ENCODE results near the gene FBXO4. TPM values are rescaled to one million over a fixed set of nuclear protein-coding genes. Genes with fewer than 3 reads are reported as not detected.
"Not testable (repeated sequence)": the region's sequence is repeated elsewhere in the genome, so short reads cannot be mapped to it uniquely, and the experiment has no call there.

Gene FBXO4
- total and polyA plus RNA-seq, 7 donors: 5.5 to 12.3 (median 8.5) TPM

DNA sequence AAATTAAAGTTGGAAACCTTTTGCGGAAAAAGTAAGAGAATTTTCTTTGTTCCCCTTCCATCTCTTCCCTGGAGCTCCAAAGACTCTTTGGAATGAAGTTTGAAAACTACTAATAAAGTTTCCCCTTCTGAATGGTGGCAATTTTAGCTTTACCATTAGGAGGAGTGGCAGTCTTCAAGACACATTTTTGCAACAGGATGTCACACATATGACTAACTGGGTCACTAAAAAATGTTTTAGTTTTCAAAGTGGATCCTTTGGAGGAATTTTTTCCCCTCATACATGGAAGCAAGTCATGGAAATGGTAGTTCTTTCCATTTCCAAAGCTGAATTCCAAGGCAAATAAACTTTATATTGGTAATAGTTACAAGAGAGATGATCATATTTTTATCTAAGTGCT is 15.6 kb downstream of the FBXO4 start:
- WGBS, 2 donors: 98 to 99% methylated on average over 1 of the region's 1 CpG
- Histone ChIP-seq H3K36me3 (peaks cover 0 to 24% (median 0%) of the 10 kb centered on the region in 4 donors), H3K9me3 (no peaks in the 10 kb centered on the region), H3K27me3 (no peaks in the 10 kb centered on the region), H3K4me1 (no peaks in the 10 kb centered on the region), H3K4me3 (no peak overlapping the region), H3K27ac (no peak overlapping the region)
- intact Hi-C loops (cut with DNase I): no loop called here
- no peak for TF ChIP-seq EP300 (IDR thresholded peaks at IDR 0.05)
- no peak for TF ChIP-seq POLR2AphosphoS5 (IDR thresholded peaks at IDR 0.05)
- TF ChIP-seq, protein P1, sequence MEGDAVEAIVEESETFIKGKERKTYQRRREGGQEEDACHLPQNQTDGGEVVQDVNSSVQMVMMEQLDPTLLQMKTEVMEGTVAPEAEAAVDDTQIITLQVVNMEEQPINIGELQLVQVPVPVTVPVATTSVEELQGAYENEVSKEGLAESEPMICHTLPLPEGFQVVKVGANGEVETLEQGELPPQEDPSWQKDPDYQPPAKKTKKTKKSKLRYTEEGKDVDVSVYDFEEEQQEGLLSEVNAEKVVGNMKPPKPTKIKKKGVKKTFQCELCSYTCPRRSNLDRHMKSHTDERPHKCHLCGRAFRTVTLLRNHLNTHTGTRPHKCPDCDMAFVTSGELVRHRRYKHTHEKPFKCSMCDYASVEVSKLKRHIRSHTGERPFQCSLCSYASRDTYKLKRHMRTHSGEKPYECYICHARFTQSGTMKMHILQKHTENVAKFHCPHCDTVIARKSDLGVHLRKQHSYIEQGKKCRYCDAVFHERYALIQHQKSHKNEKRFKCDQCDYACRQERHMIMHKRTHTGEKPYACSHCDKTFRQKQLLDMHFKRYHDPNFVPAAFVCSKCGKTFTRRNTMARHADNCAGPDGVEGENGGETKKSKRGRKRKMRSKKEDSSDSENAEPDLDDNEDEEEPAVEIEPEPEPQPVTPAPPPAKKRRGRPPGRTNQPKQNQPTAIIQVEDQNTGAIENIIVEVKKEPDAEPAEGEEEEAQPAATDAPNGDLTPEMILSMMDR (IDR thresholded peaks at IDR 0.05): no peak
- TF ChIP-seq POLR2A (IDR thresholded peaks at IDR 0.05): no peak
- no peak for DNase-seq

DNA sequence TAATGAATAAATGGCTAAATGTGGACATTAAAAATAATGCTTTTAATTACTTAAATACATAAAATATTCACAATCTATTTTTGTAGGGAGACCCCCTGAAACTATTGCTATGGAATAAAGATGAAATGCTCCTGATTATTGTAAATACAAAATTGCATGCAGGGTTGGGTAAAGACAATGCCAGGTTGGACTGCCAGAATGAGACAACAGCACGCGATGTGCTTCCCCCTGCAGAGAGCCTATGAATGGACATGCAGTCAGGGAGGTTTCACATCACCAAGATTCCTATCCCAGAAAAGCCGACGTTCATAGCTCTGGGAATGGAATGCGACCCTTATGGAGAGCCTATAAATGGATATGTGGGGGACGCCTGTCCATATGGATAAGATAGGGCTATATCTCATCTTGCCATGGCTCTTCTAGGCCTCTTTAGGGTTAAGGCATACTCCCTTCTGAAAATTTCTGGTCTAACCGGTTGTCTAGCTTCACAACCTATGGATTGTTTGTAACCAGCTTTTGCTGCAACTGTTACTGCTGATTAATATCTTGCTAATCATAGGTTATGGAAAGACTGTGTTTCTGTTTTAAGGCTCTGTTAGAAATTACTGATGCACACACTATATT is 20.4 kb downstream of the FBXO4 start:
- H3K36me3 ChIP-seq; H3K4me1 ChIP-seq; DNase-seq; H3K27ac ChIP-seq; H3K9me3 ChIP-seq; H3K27me3 ChIP-seq; intact Hi-C loops (cut with DNase I); H3K4me3 ChIP-seq: not testable (repeated sequence)
- 90 to 92% methylated on average over 7 of the region's 7 CpGs for WGBS, 2 donors

DNA sequence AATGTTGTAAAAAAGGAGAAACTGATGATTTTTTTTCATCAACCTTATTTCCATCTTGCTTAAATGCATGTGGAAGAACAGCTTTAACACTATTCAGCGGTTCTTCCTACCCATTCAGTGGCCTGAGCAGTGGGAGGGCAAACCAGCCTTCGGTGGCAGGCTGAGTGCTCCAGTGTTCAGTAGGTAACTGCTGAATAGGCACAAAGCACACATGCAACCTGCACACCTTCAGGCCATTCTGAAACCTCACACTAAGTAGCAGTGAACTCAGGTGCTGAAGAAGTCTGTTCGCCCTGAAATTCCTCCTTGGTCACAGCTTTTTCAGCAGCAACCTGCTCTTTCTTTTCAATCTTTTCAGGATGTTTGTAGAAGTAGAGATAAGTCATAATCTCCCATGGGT is 26.1 kb downstream of the FBXO4 start:
- H3K36me3 ChIP-seq: no peaks in the 10 kb centered on the region
- no peaks in the 10 kb centered on the region for H3K4me1 ChIP-seq
- TF ChIP-seq EP300 (IDR thresholded peaks at IDR 0.05): no peak
- no peak for TF ChIP-seq POLR2A (IDR thresholded peaks at IDR 0.05)
- no peak for TF ChIP-seq POLR2AphosphoS5 (IDR thresholded peaks at IDR 0.05)
- TF ChIP-seq, protein P1 (IDR thresholded peaks at IDR 0.05): no peak
- 83 to 84% methylated on average over 3 of the region's 3 CpGs for WGBS, 2 donors
- DNase-seq: no peak
- intact Hi-C loops (cut with DNase I): no loop called here
- no peak overlapping the region for H3K27ac ChIP-seq
- H3K9me3 ChIP-seq: no peaks in the 10 kb centered on the region
- no peak overlapping the region for H3K4me3 ChIP-seq
- no peaks in the 10 kb centered on the region for H3K27me3 ChIP-seq

DNA sequence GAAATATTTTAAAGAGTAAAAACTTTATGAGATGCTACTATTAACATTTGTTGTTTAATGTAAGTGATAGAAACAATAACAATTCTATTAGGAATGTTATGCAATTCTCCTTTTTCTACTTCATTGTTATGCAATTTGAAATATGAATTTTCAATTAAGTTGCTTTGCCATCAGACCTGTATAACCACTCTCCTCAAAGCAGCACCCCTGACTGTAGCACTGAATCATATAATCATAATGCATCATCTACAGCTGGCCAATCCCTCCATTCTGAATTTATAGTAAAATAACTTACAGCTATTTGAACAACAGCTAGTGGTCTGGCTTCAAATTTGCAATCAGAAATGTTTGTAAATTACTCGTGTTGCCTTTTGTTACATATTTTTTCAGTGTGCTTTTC is 29.2 kb downstream of the FBXO4 start:
- TF ChIP-seq, protein P1 (IDR thresholded peaks at IDR 0.05): no peak
- no peak for TF ChIP-seq EP300 (IDR thresholded peaks at IDR 0.05)
- Histone ChIP-seq H3K9me3 (no peaks in the 10 kb centered on the region), H3K4me3 (no peak overlapping the region), H3K4me1 (no peaks in the 10 kb centered on the region), H3K36me3 (no peaks in the 10 kb centered on the region), H3K27me3 (no peaks in the 10 kb centered on the region), H3K27ac (no peak overlapping the region)
- DNase-seq: no peak
- intact Hi-C loops (cut with DNase I): no loop called here
- WGBS, 2 donors: 75 to 82% methylated on average over 1 of the region's 1 CpG

DNA sequence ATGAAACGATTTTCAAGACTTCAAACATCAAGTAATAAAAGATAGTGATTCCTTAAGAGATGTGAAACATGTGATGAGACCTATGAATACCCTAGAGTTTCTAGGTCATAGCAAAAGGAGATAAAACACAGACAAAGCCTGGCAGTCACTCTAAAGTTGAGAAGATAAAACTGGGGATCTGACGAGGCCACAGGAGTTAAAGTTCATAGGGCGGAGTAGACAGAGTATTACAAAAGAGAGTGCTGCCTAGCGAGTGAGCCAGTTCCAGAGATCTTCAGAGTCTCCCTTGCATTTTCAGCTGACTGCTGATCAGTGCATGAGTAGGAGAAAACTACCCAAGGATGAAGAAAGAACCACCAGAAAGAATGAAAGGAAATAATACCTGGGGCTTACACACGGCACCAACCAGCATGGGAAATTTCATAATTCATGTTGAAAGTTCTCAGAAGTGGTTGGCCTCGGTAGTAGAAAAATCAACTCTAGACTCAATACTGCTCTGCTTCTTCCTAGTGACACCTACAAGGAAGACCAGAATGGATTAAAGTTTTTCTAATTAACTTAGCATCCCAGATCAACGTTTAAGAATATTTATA is 30.4 kb downstream of the FBXO4 start:
- DNase-seq: no peak
- TF ChIP-seq POLR2A (IDR thresholded peaks at IDR 0.05): no peak
- no peak for TF ChIP-seq EP300 (IDR thresholded peaks at IDR 0.05)
- TF ChIP-seq POLR2AphosphoS5 (IDR thresholded peaks at IDR 0.05): no peak
- TF ChIP-seq, protein P1 (IDR thresholded peaks at IDR 0.05): no peak
- Histone ChIP-seq H3K27me3 (no peaks in the 10 kb centered on the region), H3K36me3 (no peaks in the 10 kb centered on the region), H3K4me3 (no peak overlapping the region), H3K27ac (no peak overlapping the region), H3K4me1 (no peaks in the 10 kb centered on the region), H3K9me3 (peaks cover 0 to 3% (median 1%) of the 10 kb centered on the region in 4 donors)
- WGBS, 2 donors: 61 to 73% methylated on average over 7 of the region's 7 CpGs
- intact Hi-C loops (cut with DNase I): no loop called here
